Tibial artery (tissue), 4 donors: ENCODE data around the gene PVALB.

Source experiments
- DNase-seq, 2 donors: peaks; one replicate each; pipeline ENCODE4 v3.0.0-alpha.2; 2019
- H3K27ac ChIP-seq, 2 donors: fragments of 200-600 bp; sonication (generic) in 1 of 2; 1 replicate in 1 of 2; 2 replicates in 1 of 2; pipeline ENCODE4 v1.5.1; 2018 to 2019; ENCODE audit warnings: mild to moderate bottlenecking in 1 of 2
- H3K27me3 ChIP-seq, 2 donors: fragments of 200-600 bp; sonication (generic) in 1 of 2; one replicate each; pipeline versions ENCODE4 v1.5.1 to v1.6.0; 2016 to 2019
- H3K36me3 ChIP-seq, 3 donors: fragments of 200-600 bp; sonication (generic) in 2 of 3; one replicate each; pipeline ENCODE4 v1.5.1; 2016 to 2019; ENCODE audit warnings: mild to moderate bottlenecking in 2 of 3
- H3K4me1 ChIP-seq, 4 donors: fragments of 200-600 bp; sonication (generic) in 2 of 4; 1 replicate in 3 of 4; 2 replicates in 1 of 4; pipeline ENCODE4 v1.5.1; 2016 to 2019
- H3K4me3 ChIP-seq, 2 donors: fragments of 200-600 bp; sonication (generic) in 1 of 2; 1 replicate in 1 of 2; 2 replicates in 1 of 2; pipeline ENCODE4 v1.5.1; 2018 to 2019; ENCODE audit warnings: mild to moderate bottlenecking in 2 of 2
- H3K9me3 ChIP-seq, 3 donors: fragments of 200-600 bp; sonication (generic) in 1 of 3; one replicate each; pipeline ENCODE4 v1.5.1; 2016 to 2019
- intact Hi-C: fragments of 100-400 bp; cut with DNase I; formaldehyde crosslinking; loops from one replicate; pipeline ENCODE4 v1.15.0; 2023; ENCODE audit warnings: low total_unique reads
- TF ChIP-seq, protein P1 (sequence below), 2 experiments: fragments of 200-600 bp in 1 of 2; fragments of 450-650 bp in 1 of 2; IDR thresholded peaks; one replicate each; pipeline ENCODE4 v1.5.1; 2017 to 2019; ENCODE audit warnings: antibody characterized with exemption in 2 of 2, mild to moderate bottlenecking in 1 of 2, moderate library complexity in 1 of 2

PVALB gene

DNA sequence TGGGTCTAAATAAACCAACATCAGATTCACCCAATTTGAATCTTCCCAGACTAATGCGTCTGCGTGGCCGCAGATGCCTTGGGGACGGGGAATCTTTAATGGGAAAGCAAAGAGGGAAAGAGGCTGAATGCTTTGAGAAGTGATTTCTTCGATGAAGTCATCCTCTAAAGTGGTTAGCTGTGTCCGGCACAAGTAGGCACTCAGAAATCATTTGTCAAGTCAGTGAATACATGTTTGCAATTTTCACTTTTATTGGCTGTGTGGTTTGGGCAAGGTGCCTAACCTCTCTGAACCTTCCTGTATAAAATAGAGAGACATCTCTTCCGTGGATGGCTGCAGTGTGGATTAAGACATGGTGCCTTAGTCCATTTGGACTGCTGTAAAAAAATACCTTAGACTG lies 21.2 kb downstream of the PVALB start:
- Histone ChIP-seq H3K4me3 (no peak overlapping the region), H3K27me3 (peaks cover 0 to 58% of the 10 kb centered on the region in 2 donors), H3K36me3 (no peaks in the 10 kb centered on the region), H3K4me1 (no peaks in the 10 kb centered on the region), H3K9me3 (no peaks in the 10 kb centered on the region), H3K27ac (no peak overlapping the region)
- DNase-seq, result no peak
- intact Hi-C loops, result no loop called here
- TF ChIP-seq, protein P1, sequence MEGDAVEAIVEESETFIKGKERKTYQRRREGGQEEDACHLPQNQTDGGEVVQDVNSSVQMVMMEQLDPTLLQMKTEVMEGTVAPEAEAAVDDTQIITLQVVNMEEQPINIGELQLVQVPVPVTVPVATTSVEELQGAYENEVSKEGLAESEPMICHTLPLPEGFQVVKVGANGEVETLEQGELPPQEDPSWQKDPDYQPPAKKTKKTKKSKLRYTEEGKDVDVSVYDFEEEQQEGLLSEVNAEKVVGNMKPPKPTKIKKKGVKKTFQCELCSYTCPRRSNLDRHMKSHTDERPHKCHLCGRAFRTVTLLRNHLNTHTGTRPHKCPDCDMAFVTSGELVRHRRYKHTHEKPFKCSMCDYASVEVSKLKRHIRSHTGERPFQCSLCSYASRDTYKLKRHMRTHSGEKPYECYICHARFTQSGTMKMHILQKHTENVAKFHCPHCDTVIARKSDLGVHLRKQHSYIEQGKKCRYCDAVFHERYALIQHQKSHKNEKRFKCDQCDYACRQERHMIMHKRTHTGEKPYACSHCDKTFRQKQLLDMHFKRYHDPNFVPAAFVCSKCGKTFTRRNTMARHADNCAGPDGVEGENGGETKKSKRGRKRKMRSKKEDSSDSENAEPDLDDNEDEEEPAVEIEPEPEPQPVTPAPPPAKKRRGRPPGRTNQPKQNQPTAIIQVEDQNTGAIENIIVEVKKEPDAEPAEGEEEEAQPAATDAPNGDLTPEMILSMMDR (IDR thresholded peaks at IDR 0.05), result no peak

DNA sequence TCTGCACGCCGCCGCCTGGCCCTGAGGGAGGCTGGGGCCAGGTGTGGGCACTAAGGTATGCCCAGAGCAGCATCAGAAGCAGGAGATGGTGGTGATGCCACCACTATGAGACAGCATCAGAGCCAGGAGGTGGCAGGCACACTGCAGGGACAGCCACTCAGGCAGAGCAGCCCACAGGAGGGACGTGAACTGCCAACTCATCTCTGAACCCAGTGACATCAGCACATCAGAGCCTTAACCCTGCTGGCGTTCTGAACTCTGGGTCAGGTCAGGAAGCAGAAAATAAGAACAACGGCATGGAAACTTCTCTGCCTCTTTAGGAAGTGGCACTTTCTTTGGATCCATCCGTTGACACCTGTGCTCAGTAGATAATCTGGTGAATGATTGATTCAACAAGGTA lies 26.2 kb downstream of the PVALB start:
- intact Hi-C loops, result no loop called here

DNA sequence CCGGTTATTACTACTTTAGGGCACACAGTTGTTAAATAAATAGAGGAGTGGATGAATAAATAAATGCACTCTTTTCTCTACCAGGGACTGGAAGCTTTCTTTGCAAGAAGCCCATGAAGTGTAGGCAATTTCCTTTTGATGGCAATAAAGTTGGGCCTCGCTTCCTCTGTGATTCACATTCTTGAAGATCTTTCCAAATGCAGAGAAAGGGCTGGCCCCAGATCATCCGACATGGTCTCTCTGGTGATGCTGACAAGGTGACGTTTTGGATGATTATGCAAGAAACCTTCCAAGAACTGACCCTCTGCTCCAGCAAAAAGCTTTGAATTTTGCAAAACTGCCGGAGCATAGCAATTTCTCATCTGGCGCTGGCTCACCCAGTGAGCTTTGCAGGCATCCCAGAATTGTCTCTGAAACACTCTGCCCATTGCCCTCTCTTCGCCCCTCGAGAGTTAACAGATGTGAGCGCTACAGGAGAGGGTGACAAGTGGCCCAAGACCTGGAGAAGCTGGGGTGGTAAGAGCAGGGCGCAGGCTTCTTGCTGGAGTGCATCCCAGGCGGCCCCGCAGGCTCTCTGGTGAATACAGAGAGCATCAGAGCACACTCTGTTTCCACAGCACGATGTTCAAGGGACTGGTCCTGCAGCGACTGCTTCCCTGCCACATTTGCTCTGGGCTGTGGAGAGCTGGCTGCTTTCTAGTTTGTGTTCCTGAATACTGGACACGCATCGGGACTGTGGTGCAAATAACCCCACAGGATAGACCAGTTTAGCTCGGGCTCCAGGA lies 29.4 kb downstream of the PVALB start:
- H3K4me1 ChIP-seq, result peaks cover 0 to under 1% (median 0%) of the 10 kb centered on the region in 4 donors
- H3K9me3 ChIP-seq, result no peaks in the 10 kb centered on the region
- TF ChIP-seq, protein P1 (IDR thresholded peaks at IDR 0.05), result no peak
- H3K36me3 ChIP-seq, result no peaks in the 10 kb centered on the region
- H3K4me3 ChIP-seq, result no peak overlapping the region
- intact Hi-C loops, result no loop called here
- DNase-seq, result no peak
- peaks cover 0 to 88% of the 10 kb centered on the region in 2 donors for H3K27me3 ChIP-seq
- H3K27ac ChIP-seq, result no peak overlapping the region

More for the DNA sequence above, 26.2 kb downstream of the PVALB start:
- no peaks in the 10 kb centered on the region for H3K4me1 ChIP-seq
- no peaks in the 10 kb centered on the region for H3K36me3 ChIP-seq
- H3K27ac ChIP-seq, result no peak overlapping the region
- H3K27me3 ChIP-seq, result peaks cover 0 to 75% of the 10 kb centered on the region in 2 donors
- H3K9me3 ChIP-seq, result no peaks in the 10 kb centered on the region
- DNase-seq, result no peak
- TF ChIP-seq, protein P1 (IDR thresholded peaks at IDR 0.05), result no peak
- no peak overlapping the region for H3K4me3 ChIP-seq

DNA sequence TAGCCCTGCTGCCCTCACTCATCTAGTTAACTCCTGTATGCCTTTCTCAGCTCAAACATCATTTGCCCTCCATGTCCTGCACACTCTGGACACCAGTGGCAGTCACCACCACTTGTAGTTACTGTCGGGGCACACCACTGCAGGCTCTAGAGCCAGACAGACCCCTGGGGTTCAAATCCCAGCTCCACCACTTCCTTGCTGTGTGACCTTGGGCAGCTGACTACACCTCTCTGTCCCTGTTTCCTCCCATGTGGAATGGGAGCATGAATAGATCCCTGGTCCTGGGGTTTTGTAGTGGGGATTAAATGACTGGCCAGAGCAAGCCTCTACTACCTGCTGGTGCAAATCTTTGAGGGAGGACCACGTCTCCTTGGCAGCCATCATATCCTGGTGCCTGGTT lies 33.1 kb downstream of the PVALB start:
- Histone ChIP-seq H3K4me1 (peaks cover 0 to 6% (median 2%) of the 10 kb centered on the region in 4 donors), H3K36me3 (no peaks in the 10 kb centered on the region), H3K4me3 (no peak overlapping the region), H3K27me3 (peaks cover 0 to 53% of the 10 kb centered on the region in 2 donors), H3K27ac (no peak overlapping the region), H3K9me3 (no peaks in the 10 kb centered on the region)
- DNase-seq, result no peak
- TF ChIP-seq, protein P1 (IDR thresholded peaks at IDR 0.05), result no peak
- intact Hi-C loops, result no loop called here

DNA sequence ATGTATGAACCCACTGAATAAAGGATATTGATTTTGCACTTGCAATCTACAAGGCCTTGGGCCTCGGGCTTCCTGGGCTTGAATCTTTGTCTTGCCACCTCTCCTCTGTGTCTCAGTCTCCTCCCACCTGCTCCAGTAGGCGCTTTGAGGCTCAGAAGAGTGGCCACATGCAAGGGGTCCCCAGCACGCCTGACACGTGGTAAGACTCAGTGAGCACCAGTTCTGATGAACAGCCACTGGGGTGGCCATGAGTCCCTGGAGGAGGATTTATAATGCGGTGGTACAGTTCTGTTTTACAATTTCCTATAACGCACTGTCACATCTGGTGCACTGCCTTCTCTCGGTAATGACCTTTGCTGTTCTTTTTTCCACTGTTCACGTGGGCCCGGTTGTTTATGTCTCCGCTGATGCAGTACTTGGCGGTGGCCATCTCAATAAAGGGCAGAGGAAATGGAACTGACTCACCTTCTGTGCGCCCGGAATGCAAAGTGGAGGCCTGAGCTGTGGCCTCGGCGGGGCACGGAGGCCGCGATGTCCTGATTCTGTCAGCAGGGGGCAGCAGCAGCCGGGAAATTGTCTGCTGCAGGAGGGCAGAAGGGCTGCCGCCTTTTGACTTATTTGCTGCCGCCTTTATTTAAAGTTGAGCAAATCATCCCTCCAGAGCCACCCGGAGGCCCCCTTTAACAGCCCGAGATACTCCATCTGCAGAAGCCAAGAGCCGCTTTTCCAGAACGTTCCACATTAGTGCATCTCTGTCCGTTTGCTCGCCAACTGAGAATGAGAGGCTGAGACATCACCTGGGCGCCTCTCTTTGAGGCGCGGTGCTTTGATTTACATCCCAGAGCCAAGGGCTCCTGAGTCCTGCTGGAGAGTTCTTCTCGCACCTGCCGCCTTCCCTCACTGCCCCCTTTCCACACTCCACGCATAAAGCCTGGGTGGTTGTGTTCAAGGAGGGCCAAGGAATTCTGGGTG lies 34.9 kb downstream of the PVALB start:
- Histone ChIP-seq H3K4me3 (no peak overlapping the region), H3K27me3 (peaks cover 0 to 41% of the 10 kb centered on the region in 2 donors), H3K36me3 (no peaks in the 10 kb centered on the region), H3K4me1 (peaks cover 0 to 6% (median 2%) of the 10 kb centered on the region in 4 donors), H3K27ac (no peak overlapping the region), H3K9me3 (no peaks in the 10 kb centered on the region)
- DNase-seq, result peak; percentile 68 to 81
- TF ChIP-seq, protein P1 (IDR thresholded peaks at IDR 0.05), result peak; percentile 80 to 82
- intact Hi-C loops, result no loop called here
